Type B pancreatic cell (in vitro differentiated cells): ENCODE measurements around the gene HSFX2. TPM values are rescaled to one million over a fixed set of nuclear protein-coding genes. Genes with fewer than 3 reads are reported as not detected.
"Not testable (repeated sequence)": the region's sequence is repeated elsewhere in the genome, so short reads cannot be mapped to it uniquely, and the experiment has no call there.

Experiments used
- DNase-seq: peaks from one replicate; pipeline ENCODE4 v3.0.0; 2021; ENCODE audit warnings: mixed read lengths; ENCODE audit not compliant: unreplicated experiment; ENCODE audit errors: extremely low spot score
- H3K27ac Mint-ChIP-seq: 2 replicates; pipeline ENCODE4 v1.8.0; 2021; ENCODE audit warnings: mild to moderate bottlenecking, mixed read lengths
- H3K27me3 Mint-ChIP-seq: 2 replicates; pipeline ENCODE4 v1.8.0; 2021; ENCODE audit warnings: mixed read lengths
- H3K36me3 Mint-ChIP-seq: 2 replicates; pipeline ENCODE4 v1.8.0; 2021; ENCODE audit warnings: mixed read lengths
- H3K4me1 Mint-ChIP-seq: one replicate; pipeline ENCODE4 v1.8.0; 2021; ENCODE audit warnings: mixed read lengths; ENCODE audit not compliant: unreplicated experiment
- H3K4me3 Mint-ChIP-seq: 2 replicates; pipeline ENCODE4 v1.8.0; 2021; ENCODE audit warnings: mild to moderate bottlenecking, mixed read lengths
- H3K9me3 Mint-ChIP-seq: 2 replicates; pipeline ENCODE4 v1.8.0; 2021; ENCODE audit warnings: mixed read lengths
- total RNA-seq: library from RNA; stranded (reverse); gene quantifications from 2 replicates; pipeline ENCODE4 v1.2.1, GENCODE V29; 2021; ENCODE audit warnings: low replicate concordance
- TF ChIP-seq, protein P1 (sequence below): fragments of 200-600 bp; sonication (generic); conservative IDR thresholded peaks from 2 replicates; pipeline ENCODE4 v1.5.0; 2021; ENCODE audit warnings: antibody characterized with exemption, mild to moderate bottlenecking

The HSFX2 gene
- total RNA-seq, 1 donor from 2014 or later = not detected

DNA sequence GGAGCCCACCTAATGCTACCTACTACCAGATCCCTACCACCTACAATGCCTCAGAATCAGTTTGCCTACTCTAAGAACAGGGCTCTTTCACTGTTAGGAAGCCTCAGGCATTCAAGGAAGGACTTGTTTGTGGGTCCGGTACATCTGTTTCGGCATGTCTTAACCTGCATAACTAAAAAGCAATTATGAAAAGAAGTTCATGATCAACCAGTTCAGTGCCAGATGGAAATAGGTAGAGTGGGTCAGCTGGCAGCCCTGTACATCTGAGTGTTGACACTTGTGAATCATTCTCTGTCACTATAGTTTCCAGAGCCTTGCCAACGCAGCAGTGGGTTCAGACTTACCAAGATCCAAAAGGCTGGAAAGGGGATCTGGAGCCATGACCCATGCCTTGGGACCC lies 33.2 kb upstream of the HSFX2 start:
- Mint-ChIP-seq H3K4me3 (no peak overlapping the region), H3K4me1 (peaks cover 11% of the 10 kb centered on the region), H3K27me3 (no peaks in the 10 kb centered on the region), H3K9me3 (no peaks in the 10 kb centered on the region), H3K36me3 (no peaks in the 10 kb centered on the region), H3K27ac (no peak overlapping the region)
- no peak for DNase-seq
- TF ChIP-seq, protein P1, sequence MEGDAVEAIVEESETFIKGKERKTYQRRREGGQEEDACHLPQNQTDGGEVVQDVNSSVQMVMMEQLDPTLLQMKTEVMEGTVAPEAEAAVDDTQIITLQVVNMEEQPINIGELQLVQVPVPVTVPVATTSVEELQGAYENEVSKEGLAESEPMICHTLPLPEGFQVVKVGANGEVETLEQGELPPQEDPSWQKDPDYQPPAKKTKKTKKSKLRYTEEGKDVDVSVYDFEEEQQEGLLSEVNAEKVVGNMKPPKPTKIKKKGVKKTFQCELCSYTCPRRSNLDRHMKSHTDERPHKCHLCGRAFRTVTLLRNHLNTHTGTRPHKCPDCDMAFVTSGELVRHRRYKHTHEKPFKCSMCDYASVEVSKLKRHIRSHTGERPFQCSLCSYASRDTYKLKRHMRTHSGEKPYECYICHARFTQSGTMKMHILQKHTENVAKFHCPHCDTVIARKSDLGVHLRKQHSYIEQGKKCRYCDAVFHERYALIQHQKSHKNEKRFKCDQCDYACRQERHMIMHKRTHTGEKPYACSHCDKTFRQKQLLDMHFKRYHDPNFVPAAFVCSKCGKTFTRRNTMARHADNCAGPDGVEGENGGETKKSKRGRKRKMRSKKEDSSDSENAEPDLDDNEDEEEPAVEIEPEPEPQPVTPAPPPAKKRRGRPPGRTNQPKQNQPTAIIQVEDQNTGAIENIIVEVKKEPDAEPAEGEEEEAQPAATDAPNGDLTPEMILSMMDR = no peak

DNA sequence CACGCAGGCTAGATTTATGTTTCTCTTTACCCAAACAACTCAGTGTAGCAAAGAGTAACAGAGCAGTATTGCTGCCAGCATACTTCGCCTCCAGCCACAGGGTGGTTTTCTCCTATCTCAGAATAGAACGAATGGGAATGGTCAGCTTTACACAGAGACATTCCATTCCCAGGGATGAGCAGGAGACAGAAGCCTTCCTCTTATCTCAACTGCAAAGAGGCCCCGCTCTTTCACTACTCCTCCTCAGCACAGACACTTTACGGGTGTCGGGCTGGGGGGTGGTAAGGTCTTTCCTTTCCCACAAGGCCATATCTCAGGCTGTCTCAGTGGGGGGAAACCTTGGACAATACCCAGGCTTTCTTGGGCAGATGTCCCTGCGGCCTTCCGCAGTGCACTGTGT lies 31.7 kb upstream of the HSFX2 start:
- not testable (repeated sequence) for H3K4me3 Mint-ChIP-seq

DNA sequence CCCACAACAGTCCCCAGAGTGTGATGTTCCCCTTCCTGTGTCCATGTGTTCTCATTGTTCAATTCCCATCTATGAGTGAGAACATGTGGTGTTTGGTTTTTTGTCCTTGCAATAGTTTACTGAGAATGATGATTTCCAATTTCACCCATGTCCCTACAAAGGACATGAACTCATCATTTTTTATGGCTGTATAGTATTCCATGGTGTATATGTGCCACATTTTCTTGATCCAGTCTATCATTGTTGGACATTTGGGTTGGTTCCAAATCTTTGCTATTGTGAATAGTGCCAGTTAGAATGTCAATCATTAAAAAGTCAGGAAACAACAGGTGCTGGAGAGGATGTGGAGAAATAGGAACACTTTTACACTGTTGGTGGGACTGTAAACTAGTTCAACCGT lies 24.5 kb upstream of the HSFX2 start:
- DNase-seq, H3K27ac Mint-ChIP-seq, H3K4me3 Mint-ChIP-seq, H3K4me1 Mint-ChIP-seq, H3K9me3 Mint-ChIP-seq, H3K27me3 Mint-ChIP-seq, H3K36me3 Mint-ChIP-seq: not testable (repeated sequence)

More for the DNA sequence above, 31.7 kb upstream of the HSFX2 start:
- H3K27me3 Mint-ChIP-seq, H3K27ac Mint-ChIP-seq, H3K36me3 Mint-ChIP-seq, DNase-seq, H3K9me3 Mint-ChIP-seq: not testable (repeated sequence)
- peaks cover 11% of the 10 kb centered on the region for H3K4me1 Mint-ChIP-seq

DNA sequence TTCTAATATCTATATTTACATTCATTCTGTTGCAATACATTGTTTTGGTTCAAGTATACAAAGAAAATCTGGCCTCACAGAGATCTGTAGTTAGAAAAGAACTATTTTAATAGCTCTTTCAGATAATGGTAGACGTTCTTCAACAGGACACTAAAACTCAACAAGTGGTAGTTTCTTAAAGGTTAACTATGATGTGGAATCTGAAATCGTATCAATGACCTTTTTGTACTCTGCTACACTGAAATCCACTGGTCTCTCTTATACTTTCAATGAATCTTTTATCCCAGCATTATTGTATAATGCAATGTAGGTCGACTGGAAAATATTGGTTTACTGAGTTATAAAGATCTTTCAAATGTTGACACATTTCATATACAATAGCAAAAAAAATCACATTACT lies 23.8 kb upstream of the HSFX2 start:
- DNase-seq = no peak
- Mint-ChIP-seq H3K27ac (no peak overlapping the region), H3K4me1 (no peaks in the 10 kb centered on the region), H3K36me3 (no peaks in the 10 kb centered on the region), H3K9me3 (no peaks in the 10 kb centered on the region), H3K4me3 (no peak overlapping the region), H3K27me3 (no peaks in the 10 kb centered on the region)
- TF ChIP-seq, protein P1 = no peak

DNA sequence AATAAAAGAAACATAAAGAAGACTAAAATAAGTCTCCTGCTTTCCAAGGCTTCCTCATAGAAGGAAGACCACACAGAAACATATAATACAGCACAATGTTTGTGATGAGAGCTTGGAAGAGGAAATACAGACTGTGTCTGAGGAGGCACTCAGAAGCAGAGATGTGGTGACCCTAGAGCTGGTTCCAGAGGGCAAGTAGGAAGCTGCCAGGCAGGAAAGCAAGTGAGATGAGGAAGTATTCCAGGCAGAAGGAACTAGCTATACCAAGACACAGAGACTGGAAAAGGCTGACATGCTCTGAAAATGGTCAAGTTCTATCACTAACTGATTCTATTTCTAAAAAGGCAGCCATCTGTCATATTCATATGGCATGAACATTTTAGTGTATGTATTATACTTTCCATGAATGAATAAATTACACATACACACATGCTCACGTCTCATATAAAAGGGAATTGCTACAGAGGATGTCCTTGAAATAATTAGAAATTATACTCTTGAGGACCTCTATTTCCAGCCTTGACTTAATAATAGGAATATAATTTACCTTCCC lies 16.6 kb upstream of the HSFX2 start:
- DNase-seq = no peak
- Mint-ChIP-seq H3K4me3 (no peak overlapping the region), H3K4me1 (no peaks in the 10 kb centered on the region), H3K27ac (no peak overlapping the region), H3K27me3 (no peaks in the 10 kb centered on the region), H3K9me3 (no peaks in the 10 kb centered on the region), H3K36me3 (no peaks in the 10 kb centered on the region)
- TF ChIP-seq, protein P1 = no peak

DNA sequence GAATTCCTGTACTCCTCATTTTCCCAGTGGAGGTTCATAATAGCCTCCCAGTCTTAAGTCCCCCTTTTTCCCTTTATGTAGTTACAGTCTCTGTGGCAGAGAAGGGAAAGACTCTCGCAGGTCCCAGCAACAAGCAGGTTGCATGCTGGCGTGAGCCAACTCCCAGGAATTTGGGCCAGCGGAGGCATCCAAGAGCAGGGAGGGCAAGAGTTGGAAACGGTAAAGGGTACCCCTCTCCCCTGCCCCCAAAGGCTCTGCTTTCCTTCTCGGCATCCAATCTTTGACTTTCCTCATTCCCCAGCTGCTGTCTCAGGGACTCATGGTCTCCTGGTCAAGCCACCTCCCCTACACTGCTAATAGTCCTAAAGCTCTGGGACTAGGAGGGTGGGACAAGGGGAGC lies 15.4 kb upstream of the HSFX2 start:
- Mint-ChIP-seq H3K27ac (no peak overlapping the region), H3K4me3 (no peak overlapping the region), H3K27me3 (no peaks in the 10 kb centered on the region), H3K4me1 (no peaks in the 10 kb centered on the region), H3K9me3 (no peaks in the 10 kb centered on the region), H3K36me3 (no peaks in the 10 kb centered on the region)
- DNase-seq = no peak
- TF ChIP-seq, protein P1 = no peak

DNA sequence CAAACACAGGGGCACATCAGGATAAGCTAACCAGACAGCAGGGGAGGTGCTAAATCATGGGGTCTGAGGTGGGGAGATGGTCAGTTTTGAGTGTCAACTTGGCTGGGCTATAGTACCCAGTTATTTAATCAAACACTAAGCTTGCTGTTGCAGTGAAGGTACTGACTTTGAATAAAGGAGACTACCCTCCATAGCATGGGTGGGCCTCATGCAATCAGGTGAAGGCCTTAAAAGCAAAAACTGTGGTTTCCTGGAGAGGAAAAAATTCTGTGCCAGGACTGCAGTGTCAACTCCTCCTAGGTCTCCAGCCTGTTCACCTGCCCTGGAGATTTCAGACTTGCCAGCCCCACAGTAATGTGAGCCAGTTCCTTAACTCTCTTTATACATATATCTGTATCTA lies 12.6 kb upstream of the HSFX2 start:
- H3K9me3 Mint-ChIP-seq = no peaks in the 10 kb centered on the region
- DNase-seq = no peak

DNA sequence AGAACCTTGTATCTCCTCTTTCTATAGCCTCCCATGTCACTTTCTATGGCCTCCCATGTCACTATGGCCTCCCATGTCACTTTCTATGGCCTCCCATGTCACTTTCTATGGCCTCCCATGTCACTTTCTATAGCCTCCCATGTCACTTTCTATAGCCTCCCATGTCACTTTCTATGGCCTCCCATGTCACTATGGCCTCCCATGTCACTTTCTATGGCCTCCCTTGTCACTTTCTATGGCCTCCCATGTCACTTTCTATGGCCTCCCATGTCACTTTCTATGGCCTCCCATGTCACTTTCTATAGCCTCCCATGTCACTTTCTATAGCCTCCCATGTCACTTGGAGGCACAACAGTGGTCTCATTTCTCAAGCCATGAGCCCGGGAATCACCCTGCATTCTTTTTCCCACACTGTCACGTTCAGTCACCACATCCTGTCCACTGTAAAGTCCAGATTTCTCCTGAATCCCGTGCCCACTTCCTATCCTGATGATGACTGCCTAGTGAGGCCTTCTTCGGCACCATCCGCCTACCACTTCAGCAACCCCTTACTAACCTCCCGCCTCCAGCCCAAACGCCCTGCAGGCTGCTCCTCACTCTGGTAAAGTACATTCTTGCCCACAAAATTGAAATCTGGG lies 10.3 kb upstream of the HSFX2 start:
- not testable (repeated sequence) for DNase-seq, H3K4me1 Mint-ChIP-seq, H3K4me3 Mint-ChIP-seq, H3K27me3 Mint-ChIP-seq, H3K36me3 Mint-ChIP-seq, H3K27ac Mint-ChIP-seq, H3K9me3 Mint-ChIP-seq

More for the DNA sequence above, 12.6 kb upstream of the HSFX2 start:
- TF ChIP-seq, protein P1 = no peak
- Mint-ChIP-seq H3K36me3 (peaks cover 4% of the 10 kb centered on the region), H3K4me3 (no peak overlapping the region), H3K27me3 (no peaks in the 10 kb centered on the region), H3K4me1 (no peaks in the 10 kb centered on the region), H3K27ac (no peak overlapping the region)

DNA sequence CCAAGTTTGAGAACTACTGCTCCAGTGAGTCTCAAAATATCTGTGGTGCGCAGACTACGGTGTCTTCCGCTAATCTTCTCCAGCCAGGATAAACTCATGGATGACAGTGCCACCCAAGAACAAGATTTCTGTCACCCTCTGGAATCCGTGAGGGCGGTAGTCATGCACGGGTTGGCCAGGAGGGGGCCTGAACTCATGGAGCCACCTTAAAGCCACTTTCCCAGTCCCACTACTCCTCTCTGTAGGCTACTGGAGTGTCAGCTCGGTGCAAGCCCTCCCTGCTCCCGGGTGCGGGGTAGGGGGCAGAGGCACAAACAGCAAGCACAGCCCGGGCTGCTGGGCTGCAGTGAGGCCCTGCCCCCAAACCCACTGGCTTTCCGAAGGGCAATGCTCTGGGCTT lies 3.5 kb upstream of the HSFX2 start:
- not testable (repeated sequence) for H3K36me3 Mint-ChIP-seq, H3K4me3 Mint-ChIP-seq, DNase-seq, H3K27me3 Mint-ChIP-seq, H3K9me3 Mint-ChIP-seq, H3K4me1 Mint-ChIP-seq, H3K27ac Mint-ChIP-seq
